ENCODE results near the gene SCARB1.

Gene SCARB1

DNA sequence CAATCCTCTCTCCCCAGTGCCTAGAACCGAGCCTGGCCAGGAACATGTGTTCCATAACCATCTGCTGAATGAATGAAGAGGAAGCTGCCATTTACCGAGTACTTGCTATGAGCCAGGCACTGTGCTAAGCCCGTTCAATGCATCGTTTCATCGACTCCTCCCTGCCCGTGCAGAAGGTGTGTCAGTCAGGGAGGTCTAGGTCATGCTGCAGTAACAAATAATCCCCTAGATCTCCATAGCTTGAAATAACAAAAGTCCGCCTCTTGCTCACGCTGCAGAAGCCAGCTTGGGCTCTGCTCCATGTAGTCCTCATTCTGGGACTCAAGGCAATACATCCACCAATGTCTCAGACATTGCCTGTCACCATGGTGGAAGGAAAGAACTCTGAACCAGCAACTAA lies 101.3 kb downstream of the SCARB1 start:
- H3K4me3 ChIP-seq (ENCODE audit: low read depth, low read length) = no peak overlapping the region
- TF ChIP-seq, protein P1, sequence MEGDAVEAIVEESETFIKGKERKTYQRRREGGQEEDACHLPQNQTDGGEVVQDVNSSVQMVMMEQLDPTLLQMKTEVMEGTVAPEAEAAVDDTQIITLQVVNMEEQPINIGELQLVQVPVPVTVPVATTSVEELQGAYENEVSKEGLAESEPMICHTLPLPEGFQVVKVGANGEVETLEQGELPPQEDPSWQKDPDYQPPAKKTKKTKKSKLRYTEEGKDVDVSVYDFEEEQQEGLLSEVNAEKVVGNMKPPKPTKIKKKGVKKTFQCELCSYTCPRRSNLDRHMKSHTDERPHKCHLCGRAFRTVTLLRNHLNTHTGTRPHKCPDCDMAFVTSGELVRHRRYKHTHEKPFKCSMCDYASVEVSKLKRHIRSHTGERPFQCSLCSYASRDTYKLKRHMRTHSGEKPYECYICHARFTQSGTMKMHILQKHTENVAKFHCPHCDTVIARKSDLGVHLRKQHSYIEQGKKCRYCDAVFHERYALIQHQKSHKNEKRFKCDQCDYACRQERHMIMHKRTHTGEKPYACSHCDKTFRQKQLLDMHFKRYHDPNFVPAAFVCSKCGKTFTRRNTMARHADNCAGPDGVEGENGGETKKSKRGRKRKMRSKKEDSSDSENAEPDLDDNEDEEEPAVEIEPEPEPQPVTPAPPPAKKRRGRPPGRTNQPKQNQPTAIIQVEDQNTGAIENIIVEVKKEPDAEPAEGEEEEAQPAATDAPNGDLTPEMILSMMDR (IDR thresholded peaks at IDR 0.05; ENCODE audit: low read depth, low read length, missing control alignments) = no peak
- no peak for DNase-seq (ENCODE audit: low read depth)

DNA sequence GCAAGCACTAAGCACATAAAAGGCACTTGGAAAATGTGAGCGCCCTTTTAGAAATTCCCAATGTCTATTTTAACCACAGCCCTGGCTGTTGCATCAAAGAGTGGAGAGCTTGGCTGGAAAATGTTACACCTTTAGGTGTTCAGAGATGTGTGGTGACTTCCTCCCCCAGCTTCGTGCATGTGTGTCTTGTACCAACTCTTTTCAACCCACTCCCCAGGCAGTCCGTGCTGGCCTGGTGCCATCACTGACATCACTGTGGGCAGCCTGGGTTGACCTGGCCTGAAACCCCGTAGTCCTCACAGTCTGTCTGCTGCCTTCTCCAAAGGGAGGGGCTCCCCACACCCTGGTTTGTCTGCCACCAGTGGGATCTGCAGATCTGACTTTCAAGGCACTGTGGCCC lies 101.8 kb downstream of the SCARB1 start:
- TF ChIP-seq, protein P1 (IDR thresholded peaks at IDR 0.05; ENCODE audit: low read depth, low read length, missing control alignments) = no peak
- no peak overlapping the region for H3K4me3 ChIP-seq (ENCODE audit: low read depth, low read length)
- no peak for DNase-seq (ENCODE audit: low read depth)

DNA sequence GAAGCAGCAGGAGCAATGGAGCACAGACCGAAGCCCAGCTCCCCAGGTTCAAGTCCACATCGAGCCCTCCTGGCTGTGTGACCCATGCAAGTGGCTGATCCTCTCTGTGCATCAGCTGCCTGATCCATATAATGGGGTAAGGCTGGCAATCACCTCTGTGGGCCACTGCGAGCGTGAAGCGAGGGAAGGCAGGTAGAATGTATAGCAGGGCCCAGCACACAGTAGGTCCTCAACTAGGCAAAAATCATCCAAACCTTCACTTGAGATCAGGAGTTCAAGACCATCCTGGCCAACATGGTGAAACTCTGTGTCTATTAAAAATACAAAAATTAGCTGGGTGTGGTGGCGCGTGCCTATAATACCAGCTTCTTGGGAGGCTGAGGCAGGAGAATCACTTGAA lies 102.6 kb downstream of the SCARB1 start:
- TF ChIP-seq, protein P1 (IDR thresholded peaks at IDR 0.05; ENCODE audit: low read depth, low read length, missing control alignments) = no peak
- no peak for DNase-seq (ENCODE audit: low read depth)
- no peak overlapping the region for H3K4me3 ChIP-seq (ENCODE audit: low read depth, low read length)

- TF ChIP-seq, protein P1 (IDR thresholded peaks at IDR 0.05; ENCODE audit: low read depth, low read length, missing control alignments) = no peak
- no peak overlapping the region for H3K4me3 ChIP-seq (ENCODE audit: low read depth, low read length)
- DNase-seq (ENCODE audit: low read depth) = no peak
Observed at GRCh38 chr12:124760560-124760959, 103.1 kb downstream of the SCARB1 start.

GRCh38 chr12:124759841-124760503 lies 103.7 kb downstream of the SCARB1 start:
- TF ChIP-seq, protein P1 (IDR thresholded peaks at IDR 0.05; ENCODE audit: low read depth, low read length, missing control alignments) = no peak
- no peak for DNase-seq (ENCODE audit: low read depth)
- H3K4me3 ChIP-seq (ENCODE audit: low read depth, low read length) = no peak overlapping the region

- DNase-seq (ENCODE audit: low read depth) = no peak
- TF ChIP-seq, protein P1 (IDR thresholded peaks at IDR 0.05; ENCODE audit: low read depth, low read length, missing control alignments) = no peak
- no peak overlapping the region for H3K4me3 ChIP-seq (ENCODE audit: low read depth, low read length)
Observed at GRCh38 chr12:124758266-124759220, 105.1 kb downstream of the SCARB1 start.
